Measurements from ENCODE around the gene BCLAF1. TPM values are rescaled to one million over a fixed set of nuclear protein-coding genes. Genes with fewer than 3 reads are reported as not detected.

Gene BCLAF1
- total and polyA plus RNA-seq, 9 of the 15 experiments (the other 6 are each of a cell fraction or from before 2014, with no cell fraction given) = 65.4 to 286 (median 165) TPM

DNA sequence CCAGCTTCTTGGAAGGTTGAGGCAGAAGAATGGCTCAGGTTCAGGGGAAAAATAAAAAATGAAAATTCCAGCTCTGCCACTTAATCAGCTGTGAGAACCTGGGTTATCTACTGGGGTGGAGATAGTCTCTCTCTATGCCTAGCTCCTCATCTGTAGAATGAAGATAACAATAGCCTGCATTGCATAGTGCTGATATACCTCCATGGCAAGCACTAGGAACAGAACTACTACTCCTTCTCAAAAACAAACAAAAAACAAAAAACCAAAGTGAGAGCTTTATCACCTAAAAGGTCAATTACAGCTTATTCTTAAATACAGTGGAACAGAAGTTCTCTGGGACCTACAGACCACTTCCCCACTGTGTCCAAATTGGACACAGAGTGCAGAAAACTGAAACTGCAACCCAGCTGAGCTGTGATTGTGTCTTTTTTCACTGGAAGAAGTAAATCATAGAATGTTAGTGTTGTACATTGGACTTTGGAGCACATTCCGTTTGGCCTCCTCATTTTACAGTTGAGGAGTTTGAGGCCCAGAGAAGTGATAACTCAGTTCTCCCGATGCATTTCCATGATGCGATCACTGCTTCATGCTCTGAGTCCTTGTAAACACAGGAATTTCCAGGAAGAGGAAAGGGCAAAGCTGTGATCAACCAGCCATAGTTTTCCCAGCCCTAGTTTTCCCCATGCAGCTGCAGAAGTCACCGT, 62.8 kb downstream of the BCLAF1 start (continued):
- TF ChIP-seq, protein P1, sequence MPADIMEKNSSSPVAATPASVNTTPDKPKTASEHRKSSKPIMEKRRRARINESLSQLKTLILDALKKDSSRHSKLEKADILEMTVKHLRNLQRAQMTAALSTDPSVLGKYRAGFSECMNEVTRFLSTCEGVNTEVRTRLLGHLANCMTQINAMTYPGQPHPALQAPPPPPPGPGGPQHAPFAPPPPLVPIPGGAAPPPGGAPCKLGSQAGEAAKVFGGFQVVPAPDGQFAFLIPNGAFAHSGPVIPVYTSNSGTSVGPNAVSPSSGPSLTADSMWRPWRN (IDR thresholded peaks at IDR 0.05; ENCODE audit: low read depth) = 0 out of 2 replicates have a peak, but pooled peaks have one; percentile 25
- TF ChIP-seq HMGN3 (IDR thresholded peaks at IDR 0.05; ENCODE audit: borderline replicate concordance, extremely low read depth, insufficient read length, low read depth, low read length) (no peak), SRSF7 (optimal IDR thresholded peaks at IDR 0.05; ENCODE audit: low read depth, low read length) (no peak), ZNF76 (CRISPR knock-in tag; IDR thresholded peaks at IDR 0.05; ENCODE audit: borderline replicate concordance) (no peak), THRA (IDR thresholded peaks at IDR 0.05) (no peak), RFX5 (IDR thresholded peaks at IDR 0.05; ENCODE audit: low read depth, low read length) (no peak), ZNF239 (CRISPR knock-in tag; IDR thresholded peaks at IDR 0.05) (no peak), ZC3H4 (CRISPR knock-in tag; IDR thresholded peaks at IDR 0.05; ENCODE audit: borderline replicate concordance) (no peak), FOXK2 (conservative IDR thresholded peaks at IDR 0.05 in 1 of 2, IDR thresholded peaks at IDR 0.05 in 1 of 2; ENCODE audit: low read depth in 2 of 2) (no peak; a peak in 1 of 4 replicates), ERF (CRISPR knock-in tag; IDR thresholded peaks at IDR 0.05) (no peak), SRSF9 (IDR thresholded peaks at IDR 0.05; ENCODE audit: borderline replicate concordance, low read depth, low read length) (no peak), IFI16 (CRISPR knock-in tag; IDR thresholded peaks at IDR 0.05) (no peak)
- TF ChIP-seq, protein P2, sequence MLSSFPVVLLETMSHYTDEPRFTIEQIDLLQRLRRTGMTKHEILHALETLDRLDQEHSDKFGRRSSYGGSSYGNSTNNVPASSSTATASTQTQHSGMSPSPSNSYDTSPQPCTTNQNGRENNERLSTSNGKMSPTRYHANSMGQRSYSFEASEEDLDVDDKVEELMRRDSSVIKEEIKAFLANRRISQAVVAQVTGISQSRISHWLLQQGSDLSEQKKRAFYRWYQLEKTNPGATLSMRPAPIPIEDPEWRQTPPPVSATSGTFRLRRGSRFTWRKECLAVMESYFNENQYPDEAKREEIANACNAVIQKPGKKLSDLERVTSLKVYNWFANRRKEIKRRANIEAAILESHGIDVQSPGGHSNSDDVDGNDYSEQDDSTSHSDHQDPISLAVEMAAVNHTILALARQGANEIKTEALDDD (IDR thresholded peaks at IDR 0.05) = 0 out of 2 replicates have a peak, but pooled peaks have one; percentile 15
- TF ChIP-seq, protein P3, sequence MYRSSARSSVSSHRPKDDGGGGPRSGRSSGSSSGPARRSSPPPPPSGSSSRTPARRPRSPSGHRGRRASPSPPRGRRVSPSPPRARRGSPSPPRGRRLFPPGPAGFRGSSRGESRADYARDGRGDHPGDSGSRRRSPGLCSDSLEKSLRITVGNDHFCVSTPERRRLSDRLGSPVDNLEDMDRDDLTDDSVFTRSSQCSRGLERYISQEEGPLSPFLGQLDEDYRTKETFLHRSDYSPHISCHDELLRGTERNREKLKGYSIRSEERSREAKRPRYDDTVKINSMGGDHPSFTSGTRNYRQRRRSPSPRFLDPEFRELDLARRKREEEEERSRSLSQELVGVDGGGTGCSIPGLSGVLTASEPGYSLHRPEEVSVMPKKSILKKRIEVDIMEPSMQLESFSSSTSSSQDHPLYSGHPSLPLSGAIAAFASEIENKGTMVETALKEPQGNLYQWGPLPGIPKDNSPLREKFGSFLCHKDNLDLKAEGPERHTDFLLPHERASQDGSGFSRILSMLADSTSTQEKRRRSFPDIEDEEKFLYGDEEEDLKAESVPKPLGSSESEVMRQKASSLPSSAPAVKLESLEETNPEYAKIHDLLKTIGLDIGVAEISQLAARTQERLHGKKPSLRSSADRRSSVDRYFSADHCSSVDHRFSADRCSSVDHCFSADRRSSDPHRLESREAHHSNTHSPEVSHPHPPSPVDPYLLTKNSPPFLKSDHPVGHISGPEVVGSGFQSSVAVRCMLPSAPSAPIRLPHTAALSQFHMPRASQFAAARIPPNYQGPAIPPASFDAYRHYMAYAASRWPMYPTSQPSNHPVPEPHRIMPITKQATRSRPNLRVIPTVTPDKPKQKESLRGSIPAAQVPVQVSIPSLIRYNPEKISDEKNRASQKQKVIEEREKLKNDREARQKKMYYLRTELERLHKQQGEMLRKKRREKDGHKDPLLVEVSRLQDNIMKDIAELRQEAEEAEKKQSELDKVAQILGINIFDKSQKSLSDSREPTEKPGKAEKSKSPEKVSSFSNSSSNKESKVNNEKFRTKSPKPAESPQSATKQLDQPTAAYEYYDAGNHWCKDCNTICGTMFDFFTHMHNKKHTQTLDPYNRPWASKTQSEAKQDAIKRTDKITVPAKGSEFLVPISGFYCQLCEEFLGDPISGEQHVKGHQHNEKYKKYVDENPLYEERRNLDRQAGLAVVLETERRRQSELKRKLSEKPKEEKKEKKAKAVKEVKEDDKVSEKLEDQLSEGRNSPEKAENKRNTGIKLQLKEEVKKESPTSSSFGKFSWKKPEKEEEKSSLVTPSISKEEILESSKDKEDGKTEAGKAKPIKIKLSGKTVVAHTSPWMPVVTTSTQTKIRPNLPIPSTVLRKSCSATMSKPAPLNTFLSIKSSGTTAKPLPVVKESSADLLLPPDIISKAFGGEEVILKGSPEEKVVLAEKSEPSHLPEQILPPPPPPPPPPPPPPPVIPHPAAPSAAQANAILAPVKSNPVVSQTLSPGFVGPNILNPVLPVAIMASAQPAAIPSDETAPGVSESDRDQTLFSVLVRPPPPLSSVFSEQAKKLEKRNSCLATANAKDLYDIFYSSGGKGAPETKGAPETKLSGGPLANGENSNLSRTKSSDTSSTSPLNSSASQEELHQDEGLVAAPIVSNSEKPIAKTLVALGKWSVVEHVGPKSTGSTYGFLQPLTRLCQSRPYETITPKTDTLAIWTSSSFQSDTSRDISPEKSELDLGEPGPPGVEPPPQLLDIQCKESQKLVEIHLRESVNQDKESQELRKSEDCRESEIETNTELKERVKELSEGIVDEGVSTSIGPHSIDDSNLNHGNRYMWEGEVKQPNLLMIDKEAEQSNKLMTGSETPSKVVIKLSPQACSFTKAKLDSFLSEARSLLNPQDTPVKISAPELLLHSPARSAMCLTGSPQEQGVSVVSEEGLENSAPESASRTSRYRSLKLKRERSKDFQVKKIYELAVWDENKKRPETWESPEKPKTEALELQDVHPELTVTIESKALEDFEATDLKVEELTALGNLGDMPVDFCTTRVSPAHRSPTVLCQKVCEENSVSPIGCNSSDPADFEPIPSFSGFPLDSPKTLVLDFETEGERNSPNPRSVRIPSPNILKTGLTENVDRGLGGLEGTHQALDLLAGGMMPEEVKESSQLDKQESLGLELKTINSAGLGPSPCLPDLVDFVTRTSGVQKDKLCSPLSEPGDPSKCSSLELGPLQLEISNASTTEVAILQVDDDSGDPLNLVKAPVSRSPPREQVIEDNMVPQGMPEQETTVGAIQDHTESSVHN (IDR thresholded peaks at IDR 0.05; ENCODE audit: borderline replicate concordance in 1 of 2, low read depth in 1 of 2) = no peak
